Lower lobe of right lung (tissue), 2 donors: Measurements from ENCODE around the gene CEL. TPM values are rescaled to one million over a fixed set of nuclear protein-coding genes. Genes with fewer than 3 reads are reported as not detected.
A peak's percentile ranks its signal among the peaks of the same experiment; 100 is the strongest.

ENCODE experiments used
- ATAC-seq, 2 donors: fragments of 200-7000 bp; cut with Tn5 transposase; one replicate each; pipeline ENCODE4 v1.9.1; 2020 to 2022; ENCODE audit warnings: mild to moderate bottlenecking in 2 of 2, moderate library complexity in 2 of 2
- DNase-seq: peaks from one replicate; pipeline ENCODE4 v3.0.0-alpha.2; 2020
- H3K27ac ChIP-seq: fragments of 200-600 bp; one replicate; pipeline ENCODE4 v1.8.0; 2022
- H3K27me3 ChIP-seq: fragments of 200-600 bp; one replicate; pipeline ENCODE4 v1.8.0; 2022; ENCODE audit warnings: low read depth
- H3K36me3 ChIP-seq: fragments of 200-600 bp; one replicate; pipeline ENCODE4 v1.8.0; 2022; ENCODE audit warnings: mild to moderate bottlenecking
- H3K4me1 ChIP-seq: fragments of 200-600 bp; one replicate; pipeline ENCODE4 v1.8.0; 2022
- H3K4me3 ChIP-seq: fragments of 200-600 bp; one replicate; pipeline ENCODE4 v1.8.0; 2022; ENCODE audit warnings: mild to moderate bottlenecking
- H3K9me3 ChIP-seq: fragments of 200-600 bp; one replicate; pipeline ENCODE4 v1.8.0; 2022
- intact Hi-C: fragments of 100-400 bp; cut with DNase I; formaldehyde crosslinking; loops from one replicate; pipeline ENCODE4 v1.11.0; 2022
- total RNA-seq: library from RNA; stranded (reverse); fragmentation: NEBNext Ultra II Directional; extraction: Animal tissue kit (Norgen Biotek cat#: 25700); gene quantifications from one replicate; pipeline ENCODE4 v1.2.1, GENCODE V29; 2021
- TF ChIP-seq, protein P1 (sequence below): fragments of 200-600 bp; IDR thresholded peaks from one replicate; pipeline ENCODE4 v1.8.0; 2022; ENCODE audit warnings: antibody characterized with exemption, mild to moderate bottlenecking
- donor health status: DM: no; HTN: yes; CAD: no; lungs with severe emphysema.

CEL gene
- total RNA-seq, 1 donor from 2014 or later: 1.4 TPM

DNA sequence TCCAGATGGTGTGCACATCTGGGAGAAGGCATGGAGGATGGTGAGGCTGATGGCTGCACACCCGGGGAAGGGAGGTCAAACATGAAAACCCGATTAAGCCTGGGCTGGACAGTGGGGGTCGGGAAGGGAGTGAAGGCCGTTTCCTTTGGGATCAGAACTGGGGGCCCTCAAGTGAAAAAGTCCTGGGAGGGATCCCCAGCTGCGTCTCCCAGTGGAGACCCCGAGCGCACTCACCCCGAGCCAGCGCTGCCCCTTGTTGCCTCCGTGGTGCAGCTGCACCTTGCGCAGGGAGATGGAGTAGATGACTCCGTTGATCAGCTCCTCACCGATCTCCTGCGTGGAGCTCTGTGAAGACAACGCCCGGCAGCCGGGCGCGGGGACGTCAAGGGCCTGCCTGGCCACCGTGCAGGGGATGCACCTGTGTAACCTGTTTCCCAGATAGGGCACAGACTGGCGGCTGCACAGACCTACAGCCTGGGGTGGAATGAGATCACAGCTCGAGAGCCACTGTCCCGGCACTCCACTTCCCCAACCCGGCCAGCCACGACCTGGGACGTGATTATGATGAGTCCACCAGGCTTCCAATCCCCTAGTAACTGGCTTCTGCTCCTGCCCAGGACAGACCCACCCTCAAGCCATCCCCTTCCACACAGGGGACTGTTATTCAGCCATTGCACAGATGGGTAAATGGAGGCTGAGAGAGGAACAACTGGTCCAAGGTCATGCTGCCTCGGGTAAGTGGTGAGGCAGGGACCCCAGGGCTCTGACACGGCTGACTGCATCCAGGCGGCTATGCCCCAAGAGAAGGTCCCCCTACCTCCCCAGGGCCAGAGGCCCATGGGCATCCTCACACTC is 50.3 kb downstream of the CEL start:
- peak overlapping the region; percentile 80 for H3K27ac ChIP-seq
- H3K4me1 ChIP-seq: peaks cover 52% of the 10 kb centered on the region
- intact Hi-C loops: no loop called here
- TF ChIP-seq, protein P1, sequence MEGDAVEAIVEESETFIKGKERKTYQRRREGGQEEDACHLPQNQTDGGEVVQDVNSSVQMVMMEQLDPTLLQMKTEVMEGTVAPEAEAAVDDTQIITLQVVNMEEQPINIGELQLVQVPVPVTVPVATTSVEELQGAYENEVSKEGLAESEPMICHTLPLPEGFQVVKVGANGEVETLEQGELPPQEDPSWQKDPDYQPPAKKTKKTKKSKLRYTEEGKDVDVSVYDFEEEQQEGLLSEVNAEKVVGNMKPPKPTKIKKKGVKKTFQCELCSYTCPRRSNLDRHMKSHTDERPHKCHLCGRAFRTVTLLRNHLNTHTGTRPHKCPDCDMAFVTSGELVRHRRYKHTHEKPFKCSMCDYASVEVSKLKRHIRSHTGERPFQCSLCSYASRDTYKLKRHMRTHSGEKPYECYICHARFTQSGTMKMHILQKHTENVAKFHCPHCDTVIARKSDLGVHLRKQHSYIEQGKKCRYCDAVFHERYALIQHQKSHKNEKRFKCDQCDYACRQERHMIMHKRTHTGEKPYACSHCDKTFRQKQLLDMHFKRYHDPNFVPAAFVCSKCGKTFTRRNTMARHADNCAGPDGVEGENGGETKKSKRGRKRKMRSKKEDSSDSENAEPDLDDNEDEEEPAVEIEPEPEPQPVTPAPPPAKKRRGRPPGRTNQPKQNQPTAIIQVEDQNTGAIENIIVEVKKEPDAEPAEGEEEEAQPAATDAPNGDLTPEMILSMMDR: no peak
- no peaks in the 10 kb centered on the region for H3K9me3 ChIP-seq
- peaks cover 51% of the 10 kb centered on the region for H3K36me3 ChIP-seq
- DNase-seq: peak; percentile 57
- no peak overlapping the region for H3K4me3 ChIP-seq
- ATAC-seq: no peak
- H3K27me3 ChIP-seq: no peaks in the 10 kb centered on the region

DNA sequence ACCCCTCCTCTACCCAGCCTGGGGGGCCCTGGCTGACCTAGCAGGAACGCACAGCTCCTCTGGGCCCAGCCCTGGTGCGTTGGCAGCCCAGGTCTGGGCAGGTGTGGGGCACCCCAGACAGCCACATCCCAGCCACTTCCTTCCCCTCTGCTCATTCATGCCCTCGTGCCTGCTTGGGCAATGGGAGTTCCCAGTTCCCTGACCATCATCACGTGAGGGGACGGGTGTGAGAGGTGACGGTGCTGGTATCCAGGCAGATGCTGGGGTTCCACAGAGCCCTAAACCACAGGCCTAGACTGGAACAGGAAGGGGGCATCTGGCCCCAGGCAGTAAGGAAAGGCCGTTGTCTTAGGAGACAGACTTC is 50.9 kb downstream of the CEL start:
- TF ChIP-seq, protein P1: no peak
- Histone ChIP-seq H3K27ac (peak overlapping the region; percentile 80), H3K4me1 (peaks cover 59% of the 10 kb centered on the region), H3K36me3 (peaks cover 45% of the 10 kb centered on the region), H3K9me3 (no peaks in the 10 kb centered on the region), H3K27me3 (no peaks in the 10 kb centered on the region), H3K4me3 (no peak overlapping the region)
- intact Hi-C loops: no loop called here
- peak; percentile 54 to 72 for ATAC-seq
- DNase-seq: peak; percentile 90

DNA sequence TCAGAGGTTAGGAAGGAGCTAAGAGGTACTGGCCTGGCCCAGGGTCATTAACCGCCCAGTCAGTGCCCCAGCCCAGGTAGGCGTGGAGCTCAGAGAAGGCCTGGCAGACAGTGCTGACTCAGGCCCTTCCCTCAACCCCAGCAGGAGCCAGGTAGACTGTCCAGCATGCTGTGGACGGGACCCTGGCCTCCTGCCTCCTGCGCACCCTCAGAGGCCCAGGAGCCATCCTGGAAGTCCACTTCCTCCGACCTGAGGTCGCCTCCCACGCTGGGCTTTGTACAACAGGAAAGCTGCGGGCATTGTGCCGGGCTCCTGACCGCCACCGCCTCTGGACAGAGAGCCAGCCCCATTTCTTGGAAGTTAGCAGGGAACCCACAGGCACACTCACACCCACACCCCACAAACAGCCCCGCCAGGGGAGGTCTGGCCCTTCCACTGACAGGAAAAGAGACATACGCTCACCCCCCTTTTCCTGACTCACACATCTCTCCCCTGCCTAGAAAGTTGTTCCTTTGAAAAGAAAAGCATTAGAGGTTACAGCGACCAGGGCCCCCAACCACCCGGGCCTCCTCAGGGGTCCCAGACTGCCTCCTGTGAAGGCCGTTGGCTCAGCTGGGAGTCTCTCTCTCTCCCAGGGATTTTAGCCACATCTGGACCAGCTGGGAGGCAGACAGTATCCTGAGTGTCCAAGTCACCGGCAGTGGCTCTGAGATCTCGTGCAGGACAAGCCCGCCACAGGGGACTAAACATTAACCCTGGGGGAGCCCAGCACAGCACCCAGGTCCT is 51.6 kb downstream of the CEL start:
- H3K27me3 ChIP-seq: no peaks in the 10 kb centered on the region
- peaks cover 38% of the 10 kb centered on the region for H3K36me3 ChIP-seq
- peak overlapping the region; percentile 80 for H3K27ac ChIP-seq
- H3K9me3 ChIP-seq: no peaks in the 10 kb centered on the region
- DNase-seq (peak; percentile 83), ATAC-seq (peak; percentile 35 to 52)
- H3K4me3 ChIP-seq: no peak overlapping the region
- intact Hi-C loops: no loop called here
- H3K4me1 ChIP-seq: peaks cover 66% of the 10 kb centered on the region
- TF ChIP-seq, protein P1: no peak

DNA sequence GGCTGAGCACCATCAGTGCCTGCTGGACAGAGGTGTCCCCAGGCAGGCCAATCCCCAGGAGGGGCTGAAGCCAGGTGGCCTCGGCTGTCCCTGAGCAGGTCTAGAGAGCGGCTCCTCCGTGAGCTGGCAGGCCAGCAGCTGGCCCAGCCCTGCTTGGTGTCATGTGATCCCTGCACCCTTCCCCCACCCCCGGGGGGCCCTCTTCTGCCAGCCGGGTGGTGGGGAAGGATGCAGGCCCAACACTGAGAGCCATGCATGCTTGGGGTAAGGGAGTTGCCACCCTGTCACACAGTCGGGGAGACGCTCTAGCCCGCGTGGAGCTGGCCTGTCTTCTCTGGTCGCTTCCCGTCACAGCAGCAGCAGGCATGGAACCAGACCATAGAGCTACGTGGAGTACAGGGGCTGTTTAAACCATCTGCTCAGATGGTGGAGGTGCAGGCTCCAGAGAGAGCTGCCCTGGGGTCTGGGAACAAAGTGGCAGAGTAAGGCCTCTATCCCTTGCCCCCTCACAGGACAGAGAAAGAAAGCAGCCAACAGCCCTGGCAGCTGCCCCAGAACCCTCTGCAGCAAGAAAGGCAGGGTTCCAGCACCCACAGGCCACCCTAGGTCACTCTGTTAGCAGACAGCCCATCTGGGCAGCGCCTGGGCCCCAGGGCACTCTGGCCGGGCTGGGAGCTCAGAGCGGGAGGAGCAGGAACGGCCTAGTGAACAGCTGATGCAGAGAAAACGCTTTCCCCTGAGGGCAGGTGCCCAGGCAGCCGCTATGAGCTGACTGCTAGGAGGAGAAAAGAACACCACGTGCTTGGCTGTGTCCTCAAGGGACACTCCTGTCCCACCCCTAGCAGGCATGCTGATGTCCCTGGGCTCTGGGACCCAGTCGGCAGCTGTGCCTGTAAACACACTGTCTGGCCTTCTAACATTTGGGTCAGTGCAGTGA is 52.4 kb downstream of the CEL start:
- Histone ChIP-seq H3K9me3 (no peaks in the 10 kb centered on the region), H3K27me3 (no peaks in the 10 kb centered on the region), H3K4me3 (no peak overlapping the region), H3K27ac (peak overlapping the region; percentile 80), H3K36me3 (peaks cover 29% of the 10 kb centered on the region), H3K4me1 (peaks cover 74% of the 10 kb centered on the region)
- DNase-seq: peak; percentile 57
- intact Hi-C loops: no loop called here
- ATAC-seq: peak; percentile 34 to 45
- TF ChIP-seq, protein P1: no peak
